Effector memory CD4-positive, alpha-beta T cell (primary cell): Measurements from ENCODE around the gene PYGB.

ENCODE experiments used
- DNase-seq, 3 donors: peaks; one replicate each; pipeline ENCODE4 v3.0.0-alpha.2; 2020
- H3K27ac ChIP-seq: 2 replicates; pipeline ENCODE4 v1.7.0; 2013; ENCODE audit warnings: mild to moderate bottlenecking, low read length, moderate library complexity; ENCODE audit not compliant: insufficient read depth, poor library complexity, severe bottlenecking
- H3K27me3 ChIP-seq: replicated peaks from 2 replicates; pipeline ENCODE4 v1.7.0; 2013; ENCODE audit warnings: mild to moderate bottlenecking, low read length; ENCODE audit not compliant: insufficient read depth, control insufficient read depth, poor library complexity, severe bottlenecking
- H3K36me3 ChIP-seq: 2 replicates; pipeline ENCODE4 v1.7.0; 2013; ENCODE audit warnings: mild to moderate bottlenecking, low read length, moderate library complexity; ENCODE audit not compliant: control insufficient read depth, insufficient read depth
- H3K4me1 ChIP-seq: 2 replicates; pipeline ENCODE4 v1.7.0; 2013; ENCODE audit warnings: low read length, mild to moderate bottlenecking; ENCODE audit not compliant: control insufficient read depth, insufficient read depth, poor library complexity, severe bottlenecking
- H3K4me3 ChIP-seq: 2 replicates; pipeline ENCODE4 v1.7.0; 2013; ENCODE audit warnings: low read length, low read depth, mild to moderate bottlenecking; ENCODE audit not compliant: insufficient read depth, poor library complexity, severe bottlenecking
- H3K9me3 ChIP-seq: 2 replicates; pipeline ENCODE4 v1.7.0; 2013; ENCODE audit warnings: mild to moderate bottlenecking, low read length, moderate library complexity; ENCODE audit not compliant: control insufficient read depth

PYGB gene

DNA sequence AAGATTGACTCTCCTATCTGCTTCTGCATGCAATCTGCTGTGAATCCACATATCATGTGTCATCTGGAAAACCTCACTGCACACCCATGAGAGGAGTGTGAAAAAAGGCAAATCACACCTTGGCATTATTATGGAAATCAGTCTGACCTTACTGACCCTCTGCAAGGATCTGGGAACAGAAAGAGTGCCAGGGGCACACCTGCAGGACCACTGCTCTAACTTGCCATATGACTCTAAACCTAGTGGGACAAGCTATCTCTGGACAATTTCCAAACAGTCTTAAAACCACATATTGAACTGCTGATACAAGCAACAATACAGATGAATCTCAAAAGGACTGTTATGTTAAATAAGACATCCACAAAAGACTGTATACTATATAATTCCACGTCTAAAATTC is 92.5 kb downstream of the PYGB start:
- Histone ChIP-seq H3K36me3 (no peaks in the 10 kb centered on the region), H3K27ac (no peak overlapping the region), H3K4me3 (no peak overlapping the region), H3K27me3 (no peaks in the 10 kb centered on the region), H3K4me1 (peaks cover 4% of the 10 kb centered on the region), H3K9me3 (no peaks in the 10 kb centered on the region)
- no peak for DNase-seq

DNA sequence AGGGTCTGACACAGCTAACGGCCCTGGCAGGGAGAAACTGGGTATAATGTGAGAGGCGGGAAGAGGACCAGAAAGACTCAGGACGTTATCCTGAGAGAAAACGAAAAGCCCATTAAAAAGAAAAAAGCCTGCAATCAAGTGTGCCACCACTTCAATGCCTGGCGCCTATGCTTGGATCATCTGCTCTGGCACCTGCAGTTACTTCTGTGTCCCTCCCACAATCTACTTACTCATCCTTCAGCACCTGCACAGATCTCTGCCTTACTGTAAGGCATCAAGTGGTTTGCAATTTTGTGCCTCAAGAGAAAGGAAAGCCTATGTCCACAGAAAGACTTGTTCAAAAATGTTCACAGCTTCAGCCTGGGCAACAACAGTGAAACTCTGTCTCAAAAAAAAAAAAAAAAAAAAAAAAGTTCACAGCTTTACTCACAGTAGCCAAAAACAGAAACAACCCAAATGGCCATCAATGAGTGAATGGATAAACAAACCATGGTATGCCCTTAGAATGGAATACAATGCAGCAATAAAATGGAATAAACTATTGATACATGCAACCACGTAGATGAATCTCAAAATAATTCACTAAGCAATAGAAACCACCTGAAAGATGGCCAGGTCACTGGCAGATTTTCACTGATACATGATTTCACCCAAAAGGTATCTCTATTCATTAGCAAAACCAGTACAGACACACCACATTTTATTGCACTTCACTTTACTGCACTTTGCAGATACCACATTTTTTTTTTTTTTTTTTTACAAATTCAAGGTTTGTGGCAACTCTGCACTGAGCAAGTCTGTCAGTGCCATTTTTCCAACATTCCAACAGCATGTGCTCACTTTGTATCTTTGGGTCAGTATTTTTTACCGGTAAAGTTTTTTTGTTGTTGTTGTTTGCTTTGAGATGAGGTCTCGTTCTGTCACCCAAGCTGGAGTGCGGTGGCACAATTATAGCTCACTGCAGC is 94.1 kb downstream of the PYGB start:
- no peaks in the 10 kb centered on the region for H3K36me3 ChIP-seq
- DNase-seq = no peak

DNA sequence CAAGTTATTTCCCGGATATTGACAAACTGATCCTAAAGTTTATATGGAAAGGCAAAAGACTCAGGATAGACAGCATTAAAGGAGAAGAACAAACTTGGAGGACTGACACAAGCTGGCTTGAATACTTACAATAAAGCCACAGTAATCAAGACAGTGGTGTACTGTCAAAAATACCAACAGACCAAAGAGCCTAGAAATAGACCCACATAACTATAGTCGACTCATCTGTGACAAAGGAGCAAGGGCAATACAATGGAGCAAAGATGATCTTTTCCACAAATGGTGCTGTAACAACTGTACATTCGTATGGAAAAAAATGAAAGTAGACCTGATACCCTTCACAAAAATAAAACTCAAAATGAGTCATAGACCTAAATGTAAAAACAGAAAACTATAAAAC is 96.7 kb downstream of the PYGB start:
- DNase-seq = no peak
- H3K27ac ChIP-seq = no peak overlapping the region
- H3K9me3 ChIP-seq = no peaks in the 10 kb centered on the region
- H3K36me3 ChIP-seq = no peaks in the 10 kb centered on the region
- peaks cover 4% of the 10 kb centered on the region for H3K4me1 ChIP-seq
- no peak overlapping the region for H3K4me3 ChIP-seq
- no peaks in the 10 kb centered on the region for H3K27me3 ChIP-seq

More for the DNA sequence above, 94.1 kb downstream of the PYGB start:
- Histone ChIP-seq H3K27me3 (no peaks in the 10 kb centered on the region), H3K4me1 (peaks cover 4% of the 10 kb centered on the region), H3K9me3 (no peaks in the 10 kb centered on the region), H3K27ac (no peak overlapping the region), H3K4me3 (no peak overlapping the region)

DNA sequence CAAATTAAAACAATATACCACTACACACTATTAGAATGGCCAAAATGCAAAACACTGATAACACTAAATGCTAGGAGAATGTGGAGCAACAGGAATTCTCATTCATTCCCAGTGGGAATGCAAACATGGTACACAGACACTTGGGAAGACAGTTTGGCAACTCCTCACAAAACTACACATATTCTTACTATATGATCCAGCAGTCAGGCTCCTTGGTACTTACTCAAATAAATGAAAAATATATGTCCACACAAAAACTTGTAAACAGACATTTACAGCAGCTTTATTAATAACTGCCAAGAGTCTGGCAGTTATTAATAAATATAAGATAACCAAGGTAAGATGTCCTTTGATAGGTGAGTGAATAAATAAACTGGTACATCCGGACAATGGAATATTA is 97.8 kb downstream of the PYGB start:
- H3K4me3 ChIP-seq = no peak overlapping the region
- no peaks in the 10 kb centered on the region for H3K36me3 ChIP-seq
- no peaks in the 10 kb centered on the region for H3K9me3 ChIP-seq
- H3K27ac ChIP-seq = no peak overlapping the region
- no peaks in the 10 kb centered on the region for H3K27me3 ChIP-seq
- peaks cover 2% of the 10 kb centered on the region for H3K4me1 ChIP-seq
- DNase-seq = no peak

DNA sequence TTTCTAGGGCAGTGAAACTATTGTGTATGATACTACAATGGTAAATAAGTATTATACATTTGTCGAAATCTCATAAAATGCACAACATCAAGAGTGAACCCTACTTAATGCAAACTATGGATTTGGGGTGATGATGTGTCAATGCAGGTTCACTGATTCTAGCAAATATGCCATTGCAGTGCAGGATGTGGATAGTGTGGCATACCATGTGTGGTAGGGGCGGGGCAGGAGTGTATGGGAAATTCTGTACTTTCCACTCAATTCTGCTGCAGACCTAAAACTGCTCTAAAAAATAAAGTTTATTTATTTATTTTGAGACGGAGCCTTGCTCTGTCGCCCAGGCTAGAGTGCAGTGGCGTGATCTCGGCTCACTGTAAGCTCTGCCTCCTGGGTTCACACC is 98.5 kb downstream of the PYGB start:
- Histone ChIP-seq H3K4me3 (no peak overlapping the region), H3K27me3 (no peaks in the 10 kb centered on the region), H3K36me3 (no peaks in the 10 kb centered on the region), H3K9me3 (no peaks in the 10 kb centered on the region), H3K4me1 (no peaks in the 10 kb centered on the region), H3K27ac (no peak overlapping the region)
- DNase-seq = no peak
